G401 (cell line): Measurements from ENCODE around the gene PLEKHA5. TPM values are rescaled to one million over a fixed set of nuclear protein-coding genes. Genes with fewer than 3 reads are reported as not detected.
"Not testable (repeated sequence)": the region's sequence is repeated elsewhere in the genome, so short reads cannot be mapped to it uniquely, and the experiment has no call there.

Experiments
- DNase-seq: peaks from one replicate; pipeline ENCODE4 v3.0.0-alpha.2; 2015; ENCODE audit warnings: low spot score
- in situ Hi-C: cut with HindIII; loops from 2 replicates; pipeline ENCODE4 v1.10.0; 2016; ENCODE audit warnings: low sequenced_read_pairs, mixed read lengths
- total RNA-seq: library from RNA; depleted of rRNA; stranded (reverse); fragments of >200 nt; shearing (Covaris generic); gene quantifications from 2 replicates; pipeline ENCODE4 v1.2.3, GENCODE V29; 2014

The PLEKHA5 gene
- total RNA-seq, 1 experiment from 2014 or later, result 14.7 TPM

DNA sequence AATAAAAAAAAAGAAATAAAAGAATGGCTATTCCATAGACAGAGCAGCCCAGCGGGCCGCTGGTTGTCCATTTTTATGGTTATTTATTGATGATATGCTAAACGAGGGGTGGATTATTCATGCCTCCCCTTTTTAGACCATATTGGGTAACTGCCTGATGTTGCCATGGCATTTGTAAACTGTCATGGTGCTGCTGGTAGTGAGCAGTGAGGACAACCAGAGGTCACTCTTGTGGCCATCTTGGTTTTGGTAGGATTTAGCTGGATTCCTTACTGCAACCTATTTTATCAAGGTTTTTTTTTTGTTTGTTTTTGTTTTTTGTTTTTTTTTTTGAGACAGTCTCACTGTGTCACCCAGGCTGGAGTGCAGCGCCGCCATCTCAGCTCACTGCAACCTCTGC is 284.0 kb downstream of the PLEKHA5 start:
- DNase-seq, in situ Hi-C loops: not testable (repeated sequence)

- in situ Hi-C loops, result no loop called here
- DNase-seq, result no peak
These were observed 286.0 kb downstream of the PLEKHA5 start for GRCh38 chr12:19415563-19415962.

DNA sequence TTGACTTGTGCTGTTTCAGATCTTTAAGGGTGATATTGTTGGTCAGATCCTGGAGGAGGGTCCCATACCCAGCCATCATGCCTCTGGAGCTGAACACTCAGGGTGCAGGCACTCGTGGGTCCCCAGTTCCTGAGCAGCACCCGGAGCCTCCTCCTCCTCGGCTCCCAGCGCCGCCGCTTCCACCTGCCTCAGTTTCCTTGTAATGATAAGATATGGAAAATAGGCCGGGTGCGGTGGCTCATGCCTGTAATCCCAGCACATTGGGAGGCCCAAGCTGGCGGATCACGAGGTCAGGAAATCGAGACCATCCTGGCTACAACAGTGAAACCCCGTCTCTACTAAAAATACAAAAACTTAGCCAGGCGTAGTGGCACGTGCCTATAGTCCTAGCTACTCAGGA is 289.6 kb downstream of the PLEKHA5 start:
- in situ Hi-C loops, result no loop called here
- DNase-seq, result no peak

GRCh38 chr12:19421503-19422282 is 292.2 kb downstream of the PLEKHA5 start:
- in situ Hi-C loops, result no loop called here

DNA sequence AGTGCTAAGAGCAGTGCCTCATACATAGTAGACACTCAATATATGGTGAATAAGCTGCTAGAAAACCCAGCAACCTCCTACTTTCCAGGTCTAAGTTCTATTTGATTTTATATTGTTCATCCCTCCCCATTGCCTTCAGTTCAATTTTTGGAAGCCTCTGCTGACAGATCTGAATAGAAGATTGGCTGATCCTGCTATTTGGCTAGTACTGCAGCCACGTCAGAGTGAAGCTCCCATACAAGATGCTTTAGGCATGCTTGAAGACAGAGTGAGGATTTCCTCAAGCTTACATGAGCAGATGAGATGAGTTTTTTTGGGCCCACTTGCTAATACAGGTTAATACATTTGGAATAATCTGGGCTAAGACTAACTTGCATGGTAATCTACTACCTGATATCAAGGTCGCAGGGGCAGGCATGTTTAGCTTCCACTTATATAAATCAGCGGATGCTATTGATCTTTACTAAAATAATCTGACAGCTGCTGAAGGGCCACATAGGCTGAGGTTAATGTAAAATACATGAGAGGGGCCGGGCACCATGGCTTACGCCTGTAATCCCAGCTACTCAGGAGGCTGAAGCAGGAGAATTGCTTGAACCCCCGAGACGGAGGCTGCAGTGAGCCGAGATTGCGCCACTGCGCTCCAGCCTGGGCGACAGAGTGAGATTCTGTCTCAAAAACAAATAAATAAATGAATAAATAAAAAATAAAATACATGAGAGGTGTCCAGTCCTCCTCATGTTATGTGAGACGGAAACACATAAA is 293.8 kb downstream of the PLEKHA5 start:
- in situ Hi-C loops, result no loop called here
- no peak for DNase-seq

More at GRCh38 chr12:19421503-19422282, 292.2 kb downstream of the PLEKHA5 start:
- no peak for DNase-seq
